Heart left ventricle (tissue), 13 donors: ENCODE measurements around the gene GFPT1.

ENCODE experiments used
- CTCF ChIP-seq, 12 donors: fragments of 200-600 bp; sonication (generic) in 4 of 12; IDR thresholded peaks; one replicate each; pipeline versions ENCODE4 v1.5.0 to v1.8.0; 2018 to 2022; ENCODE audit warnings: antibody characterized with exemption in 12 of 12, mild to moderate bottlenecking in 5 of 12
- POLR2A ChIP-seq, 2 donors: fragments of 450-650 bp; IDR thresholded peaks; one replicate each; pipeline ENCODE4 v1.6.1; 2017; ENCODE audit warnings: antibody characterized with exemption in 2 of 2, mild to moderate bottlenecking in 2 of 2, moderate library complexity in 2 of 2
- donor health status: ischemic (EF 13 %, LVEDD 7.1; RV severe dilation, severe dysfunction).
- donor health status: DM: no; HTN: yes; CAD: no.
- donor health status: DM: no; HTN: no; CAD: no.
- donor health status: ischemic (EF 25% LVEDD 6.9; RV normal size, moderate dysfunction).
- donor health status: ischemic (EF 25% LVEDD 5.7; RV mildly dilated, moderate dysfunction).
- donor health status: ischemic (EF 35%, LVEDD 5.7; RV mildly dilated, moderate dysfunction).
- donor health status: nonischemic (EF 11% LVEDD 7.7; RV severe dilation, severe dysfunction).
- donor health status: DM: yes; HTN: yes; CAD: no.
- donor health status: PGD.
- donor health status: ischemic (EF 29% LVEDD 5.4; RV normal size, mild dysfunction).
- donor health status: nonischemic (EF 23%, LVEDD 6.1; RV moderate dilation, normal function).

GRCh38 chr2:69385443-69386151 is 1.4 kb downstream of the GFPT1 start:
- TF ChIP-seq POLR2A (IDR thresholded peaks at IDR 0.05) (no peak), CTCF (IDR thresholded peaks at IDR 0.05) (no peak)
